Measurements from ENCODE around the gene ACOX2.

DNA sequence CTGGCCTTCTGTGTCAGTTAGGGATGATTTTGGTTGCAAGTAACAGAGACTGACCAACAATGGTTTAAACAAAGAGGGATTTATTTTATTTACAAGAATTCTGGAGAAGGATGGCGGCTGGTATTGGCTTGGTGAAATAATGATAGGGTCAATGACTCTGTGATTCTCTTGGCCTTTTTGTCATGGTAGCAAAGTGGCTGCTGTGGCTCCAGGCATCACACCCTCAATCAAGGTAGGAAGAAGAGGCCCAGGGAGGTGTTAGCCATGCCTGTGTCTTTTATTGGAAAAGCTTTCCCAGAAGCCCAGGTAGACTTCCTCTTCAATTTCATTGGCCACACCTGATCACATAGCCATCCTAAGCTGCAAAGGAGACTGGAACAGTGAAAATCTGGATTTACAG, 27.1 kb upstream of the ACOX2 start:
- TF ChIP-seq GATA2 (IDR thresholded peaks at IDR 0.05; ENCODE audit: low read depth, low read length), result no peak
- TF ChIP-seq GATA3 (IDR thresholded peaks at IDR 0.05; ENCODE audit: low read depth, low read length), result no peak

Data from SH-SY5Y (cell line).